Ammon's horn (tissue), 1 donor: ENCODE data around the gene ATP13A1.

ENCODE experiments used
- DNase-seq: peaks from one replicate; pipeline ENCODE4 v3.0.0-alpha.2; 2016; ENCODE audit warnings: low spot score

ATP13A1 gene

DNA sequence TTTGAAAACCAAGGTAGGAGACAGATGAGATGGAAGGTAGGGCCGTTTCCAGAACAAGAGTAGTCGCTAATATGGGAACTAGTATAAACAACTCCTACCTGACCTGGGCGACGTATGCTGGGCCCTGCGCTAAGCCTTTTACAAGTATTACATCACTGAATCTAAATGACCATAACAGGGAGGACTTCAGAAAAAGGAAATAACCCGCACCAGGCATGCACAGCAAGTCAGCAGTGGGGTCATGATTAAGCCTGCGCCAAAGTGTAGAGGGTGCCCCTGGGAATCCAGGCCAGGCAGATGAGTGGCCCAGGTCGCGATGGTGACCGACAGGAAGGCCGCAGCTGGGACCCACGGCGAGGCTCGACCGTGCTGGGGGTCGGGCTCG is 613 bp downstream of the ATP13A1 start:
- DNase-seq = peak; percentile 1

DNA sequence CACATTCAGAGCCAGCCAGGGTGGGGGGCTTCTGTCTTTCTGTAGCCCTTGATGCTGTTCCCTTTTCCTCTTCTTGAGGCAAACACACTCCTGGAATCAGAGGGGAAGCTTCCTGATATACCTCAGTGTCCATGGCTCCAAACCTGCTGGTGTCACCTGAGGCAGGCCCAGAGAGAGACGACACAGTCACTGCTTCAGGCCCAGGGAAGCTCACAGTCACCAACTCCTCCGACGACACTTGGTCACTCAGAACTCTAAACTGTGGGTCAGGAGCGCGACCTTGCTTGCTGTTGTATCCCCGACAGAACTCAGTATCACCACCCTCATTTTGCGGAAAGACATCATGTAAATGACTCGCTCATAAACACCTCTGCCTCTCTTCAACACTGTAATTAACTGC is 1.1 kb downstream of the ATP13A1 start:
- peak; percentile 2 for DNase-seq

- DNase-seq = peak; percentile 53
Observed at GRCh38 chr19:19661675-19662251, 1.7 kb downstream of the ATP13A1 start.

DNA sequence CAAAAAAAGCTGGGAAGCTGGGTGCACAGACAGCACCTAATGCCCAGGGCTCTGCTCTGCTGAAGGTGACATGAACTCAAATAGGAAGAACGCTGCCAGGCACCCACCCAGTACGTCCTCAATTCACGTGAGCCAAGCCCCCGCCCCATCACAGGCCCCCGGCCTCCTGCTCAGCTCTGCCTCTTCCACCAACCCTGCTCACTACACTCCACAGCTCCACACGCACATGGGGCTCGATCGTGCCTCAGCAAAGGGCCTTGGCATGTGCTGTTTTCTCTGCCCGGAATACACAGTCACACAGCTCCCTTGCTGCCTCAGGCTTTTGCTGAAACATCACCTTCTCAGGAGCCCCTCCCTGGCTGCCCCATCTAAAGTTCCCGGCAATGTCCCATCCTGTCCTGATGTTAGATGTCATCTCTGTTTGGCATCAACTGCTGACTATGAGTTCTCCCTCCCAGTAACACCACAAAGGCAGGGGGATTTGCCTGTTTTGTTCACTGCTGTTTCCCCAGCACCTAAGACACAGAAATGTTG is 2.3 kb downstream of the ATP13A1 start:
- peak; percentile 2 for DNase-seq

DNA sequence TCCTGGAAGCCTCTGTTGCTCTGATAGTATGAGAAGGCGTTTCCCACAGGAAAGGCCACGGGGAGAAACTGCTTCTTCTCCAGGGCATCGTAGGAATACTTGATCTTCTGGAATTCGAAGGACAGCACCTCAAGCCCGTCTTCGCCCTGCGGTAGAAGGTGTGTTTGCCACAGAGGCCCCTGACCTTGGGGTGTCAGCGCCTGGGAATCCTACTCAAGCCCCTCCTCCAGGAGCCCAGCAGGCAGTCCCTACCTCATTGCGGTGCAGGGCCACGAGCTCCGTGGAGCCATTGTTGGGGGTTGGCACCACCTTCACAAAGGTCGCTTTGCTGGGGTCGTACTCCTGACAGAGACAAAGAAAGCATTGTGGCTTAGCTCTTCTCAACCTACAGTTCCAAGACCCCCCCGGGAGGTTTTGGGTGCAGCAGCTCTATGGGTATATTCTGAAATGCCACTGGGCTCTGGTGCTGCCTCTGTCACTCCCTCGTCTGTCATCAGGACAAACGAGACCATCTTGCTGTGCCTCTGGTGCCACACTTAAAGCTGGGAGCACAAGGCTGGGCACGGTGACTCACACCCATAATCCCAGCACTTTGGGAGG is 3.7 kb downstream of the ATP13A1 start:
- no peak for DNase-seq

DNA sequence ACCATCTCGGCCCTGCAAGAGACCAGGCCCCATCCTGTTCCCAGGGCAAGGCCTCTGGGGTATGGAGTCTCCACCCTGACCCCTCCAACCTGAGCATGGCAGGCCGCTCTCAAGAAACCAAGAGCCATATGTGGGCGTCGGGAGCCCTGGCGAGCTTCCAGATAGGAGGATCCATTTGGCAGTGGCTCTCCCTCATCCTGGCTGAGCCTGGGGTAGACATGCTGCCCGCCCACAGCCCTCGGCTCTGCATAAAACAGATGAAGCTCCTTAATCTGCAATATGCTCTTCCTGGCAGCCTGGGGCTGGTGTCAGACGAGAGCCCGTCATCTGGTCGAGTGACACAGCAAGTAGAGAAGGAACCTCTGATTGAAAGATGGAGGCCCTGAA is 6.1 kb downstream of the ATP13A1 start:
- DNase-seq = peak; percentile 65

DNA sequence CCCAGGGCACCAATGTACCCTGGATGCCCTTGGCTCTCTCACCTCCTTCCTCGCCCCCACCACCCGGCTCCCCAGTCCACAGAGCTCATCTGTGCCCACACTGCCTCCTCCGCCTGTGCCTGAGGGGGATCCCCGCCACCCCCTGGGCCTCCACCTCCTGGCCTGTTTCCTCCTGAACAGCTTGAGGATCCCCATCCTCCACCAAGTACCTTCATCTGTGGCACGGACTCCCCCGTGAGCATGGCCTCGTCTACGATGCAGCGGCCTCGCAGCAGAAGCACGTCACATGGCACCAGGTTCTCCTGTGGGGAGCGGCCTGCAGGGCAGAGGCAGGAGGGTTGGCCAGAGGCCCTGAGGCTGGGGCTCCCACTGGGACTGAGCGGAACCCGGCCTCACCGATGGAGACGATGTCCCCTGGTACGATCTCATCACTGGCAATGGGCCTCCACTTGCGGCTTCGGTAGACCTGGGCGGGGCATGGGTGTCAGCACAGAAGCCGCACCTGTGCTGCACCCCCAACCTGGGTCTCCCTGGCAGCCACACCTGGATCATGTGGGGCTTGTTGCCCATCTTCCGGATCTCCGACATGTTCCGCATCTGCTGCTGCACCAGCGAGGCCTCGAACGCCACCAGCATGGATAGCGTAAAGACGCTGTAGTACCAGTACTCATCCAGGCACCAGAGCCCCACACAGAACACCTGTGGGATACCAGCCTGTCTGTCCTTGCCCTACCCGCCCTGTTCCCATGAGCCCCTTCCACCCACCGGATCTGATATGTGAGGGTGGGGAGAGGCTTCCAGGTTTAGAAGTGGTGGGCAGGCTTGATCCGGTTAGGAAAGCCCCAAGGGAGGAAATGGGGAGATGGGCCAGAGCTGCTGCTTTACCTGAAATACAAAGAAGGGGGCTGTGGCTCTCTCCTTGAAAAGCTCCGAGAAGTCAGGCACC is 6.8 kb downstream of the ATP13A1 start:
- no peak for DNase-seq

DNA sequence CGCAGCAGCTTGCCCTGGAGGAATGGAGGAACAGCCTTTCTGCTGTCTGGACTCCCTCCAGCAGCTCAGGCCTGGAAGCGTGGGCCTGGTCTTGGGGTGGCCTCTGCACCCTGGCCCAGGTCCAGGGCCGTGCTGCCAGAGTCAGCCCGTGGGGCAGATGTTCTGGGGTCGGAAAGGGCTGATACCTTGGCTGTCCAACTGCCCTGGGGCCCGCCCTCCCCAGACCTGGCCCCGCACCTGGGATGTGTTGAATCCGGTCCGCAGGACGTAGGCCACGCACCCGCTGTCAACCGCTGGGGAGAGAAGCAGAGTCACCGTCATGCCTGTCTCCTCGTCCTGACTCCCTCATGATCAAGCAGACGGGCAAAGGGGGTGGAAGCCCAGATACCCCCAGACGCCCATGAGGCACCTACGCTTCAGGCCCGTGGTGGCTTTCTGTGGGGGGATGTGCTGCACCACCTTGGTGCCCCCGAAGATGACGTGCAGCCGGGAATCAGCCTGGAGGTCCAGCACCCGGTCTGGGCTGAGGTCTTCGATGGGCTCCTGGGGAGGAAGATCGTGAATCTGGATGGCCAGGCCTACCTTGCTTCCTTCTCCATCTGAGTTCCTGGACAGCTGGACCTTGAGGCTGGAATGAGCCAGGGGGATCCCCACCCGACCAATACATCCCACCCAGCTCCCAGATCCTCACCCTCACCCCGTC is 7.7 kb downstream of the ATP13A1 start:
- DNase-seq = no peak

- no peak for DNase-seq
Observed at GRCh38 chr19:19655051-19655594, 8.4 kb downstream of the ATP13A1 start.

- no peak for DNase-seq
Observed at GRCh38 chr19:19654441-19654840, 9.0 kb downstream of the ATP13A1 start.

- DNase-seq = no peak
Observed at GRCh38 chr19:19653597-19654147, 9.8 kb downstream of the ATP13A1 start.

DNA sequence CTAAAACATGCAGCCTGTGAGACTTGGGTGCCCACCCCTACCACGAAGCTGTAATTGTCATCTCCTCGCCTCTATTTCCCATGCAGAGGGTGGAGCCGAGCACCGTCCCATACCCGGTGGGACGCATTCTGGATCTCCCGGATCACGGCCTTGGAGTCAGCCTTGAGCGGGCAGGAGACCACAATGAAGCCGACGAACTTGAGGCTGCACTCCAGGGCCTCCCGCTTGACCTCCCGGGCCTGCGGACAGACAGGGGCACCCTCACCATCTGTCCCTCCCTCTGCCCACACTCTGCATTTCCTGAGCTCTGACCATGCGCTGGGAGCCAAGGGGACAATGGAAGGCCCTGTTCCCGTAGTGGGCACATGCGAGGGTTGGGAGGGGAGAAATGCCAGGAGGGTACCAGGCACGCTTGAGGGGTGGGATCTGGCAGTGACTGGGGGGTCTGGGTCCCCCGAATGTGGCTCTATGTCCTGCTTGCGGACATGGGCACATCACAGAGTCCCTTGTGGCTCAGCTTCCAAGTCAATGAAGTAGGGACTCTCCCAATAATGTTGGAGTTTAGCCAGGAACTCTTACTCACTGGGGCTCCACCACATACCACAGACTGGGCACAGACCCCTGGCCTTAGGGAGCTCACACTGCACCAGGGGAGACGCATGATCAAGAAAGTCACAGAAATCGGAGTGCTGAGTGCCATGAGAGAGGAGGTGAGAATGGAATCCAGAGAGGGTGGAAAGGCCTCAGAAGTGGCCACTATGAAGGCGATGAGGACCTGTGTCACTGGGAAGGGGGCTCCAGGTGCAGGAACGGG is 10.8 kb downstream of the ATP13A1 start:
- no peak for DNase-seq

- DNase-seq = peak; percentile 84
Observed at GRCh38 chr19:19651076-19651475, 12.4 kb downstream of the ATP13A1 start.

- DNase-seq = no peak
Observed at GRCh38 chr19:19650331-19650730, 13.1 kb downstream of the ATP13A1 start.

DNA sequence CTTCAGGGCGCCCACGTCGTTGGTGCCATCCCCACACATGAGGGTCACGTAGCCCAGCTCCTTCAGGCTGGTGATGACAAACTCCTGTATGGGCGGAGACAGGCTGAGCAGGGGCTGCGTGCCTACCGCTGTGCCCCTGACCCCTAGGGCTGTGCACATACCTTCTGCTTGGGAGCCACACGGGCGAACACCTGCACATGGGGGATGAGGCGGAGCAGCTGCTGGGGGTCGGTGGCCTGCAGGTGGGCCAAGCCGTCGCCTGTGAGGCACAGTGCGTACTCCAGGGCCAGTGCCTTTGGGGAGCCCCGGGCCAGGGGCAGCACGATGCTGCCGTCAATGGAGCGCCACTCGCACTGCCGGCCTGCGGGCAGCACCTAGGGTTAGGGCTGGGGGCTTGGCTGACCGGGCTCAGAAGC is 13.9 kb downstream of the ATP13A1 start:
- no peak for DNase-seq

GRCh38 chr19:19649155-19649554 is 14.3 kb downstream of the ATP13A1 start:
- no peak for DNase-seq

DNA sequence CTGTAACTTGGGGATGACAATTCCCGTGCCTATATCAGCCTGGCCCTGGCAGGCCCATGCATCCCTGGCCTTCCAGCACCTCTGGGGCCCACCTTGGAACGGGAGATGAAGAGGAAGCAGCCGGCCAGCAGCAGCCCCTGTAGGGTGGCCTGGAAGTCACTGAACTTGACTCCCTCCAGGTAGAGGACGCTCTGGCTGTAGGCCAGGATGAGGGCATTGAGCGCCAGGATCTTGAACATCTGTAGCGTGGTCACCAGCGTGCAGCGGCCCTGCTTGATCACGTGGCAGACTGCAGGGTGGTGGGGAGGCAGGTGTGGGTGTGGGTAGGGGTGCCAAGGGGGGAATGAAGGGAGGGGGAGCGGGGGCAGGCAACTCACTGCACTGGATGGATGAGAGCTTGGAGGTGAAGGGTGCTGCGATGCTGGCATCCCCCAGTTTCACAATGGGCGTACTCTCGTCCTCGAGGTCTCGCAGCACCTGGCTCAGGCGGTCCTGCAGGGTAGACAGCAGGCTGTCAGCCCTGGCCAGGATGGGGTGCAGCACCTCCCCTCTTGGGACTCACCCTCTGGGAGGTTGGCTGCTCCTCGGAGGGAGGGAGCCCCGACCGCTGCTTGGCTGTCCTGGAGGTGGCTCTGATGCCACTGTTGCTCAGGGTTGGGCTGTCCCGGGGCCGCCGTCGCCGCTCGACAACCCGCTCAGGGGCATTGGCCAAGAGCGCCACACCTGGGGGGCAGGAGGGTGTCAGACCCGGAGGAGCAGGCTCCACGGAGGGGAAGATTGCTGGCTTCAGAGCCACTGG is 16.2 kb downstream of the ATP13A1 start:
- no peak for DNase-seq

DNA sequence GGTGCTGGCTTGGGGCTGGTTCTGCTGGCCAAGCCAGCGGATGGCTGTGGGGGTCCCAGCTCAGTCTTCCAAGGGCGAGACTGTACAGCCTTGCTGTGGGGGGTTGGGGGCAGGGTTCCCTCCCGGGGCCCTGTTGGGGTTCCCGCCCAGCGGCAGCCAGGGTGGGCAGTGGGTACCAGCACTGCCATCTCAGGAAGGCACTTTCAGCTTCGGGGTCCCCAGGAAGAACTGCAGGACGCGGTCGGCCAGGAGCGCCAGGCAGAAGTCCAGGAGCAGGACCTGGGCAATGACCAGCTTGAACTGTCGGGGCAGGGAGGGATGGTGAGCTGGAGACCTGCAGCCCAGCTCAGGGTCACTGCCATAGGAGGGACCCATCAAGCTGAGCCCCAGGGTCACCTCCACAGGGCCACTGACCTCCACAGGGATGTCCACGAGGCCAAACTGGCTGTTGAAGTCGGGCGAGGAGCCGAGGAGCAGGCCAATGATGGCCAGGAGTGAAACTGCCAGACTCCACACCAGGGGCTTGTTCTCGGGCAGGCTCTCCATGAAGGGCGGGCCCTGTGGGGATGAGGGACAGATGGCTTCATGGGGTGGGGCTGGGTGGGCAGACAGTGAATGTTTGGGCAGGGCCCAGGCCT is 18.1 kb downstream of the ATP13A1 start:
- DNase-seq = no peak

GRCh38 chr19:19644054-19644388 is 19.5 kb downstream of the ATP13A1 start:
- no peak for DNase-seq
